IMR-90 (cell line): ENCODE data around the gene RTL5. TPM values are rescaled to one million over a fixed set of nuclear protein-coding genes. Genes with fewer than 3 reads are reported as not detected.

Experiments used
- ATAC-seq: fragments of 200-7000 bp; cut with Tn5 transposase; 2 replicates; pipeline ENCODE4 v1.9.1; 2020; ENCODE audit warnings: low read depth, mild to moderate bottlenecking, moderate library complexity
- BruUV-seq: library from RNA; stranded (reverse); fragments of 400-500 nt; replicated peaks from 2 replicates; lab custom pipeline; 2021; lab: Mats Ljungman, UMichigan
- CTCF ChIA-PET: fragments of 300-600 bp; formaldehyde crosslinking; extraction: SDS; loops from one replicate; lab custom pipeline; 2021; ENCODE audit warnings: antibody characterized with exemption; lab: Yijun Ruan, JAX
- POLR2A ChIA-PET: fragments of 300-600 bp; sonication (Branson Sonifier 250); formaldehyde crosslinking; loops from one replicate; lab custom pipeline; 2022; ENCODE audit warnings: antibody characterized with exemption; ENCODE audit not compliant: unreplicated experiment; lab: Charles Lee
- DNase-seq: peaks from one replicate; pipeline ENCODE4 v3.0.0; 2013
- H2AFZ ChIP-seq: replicated peaks from 2 replicates; pipeline ENCODE3; 2013; ENCODE audit warnings: low read length, mild to moderate bottlenecking; ENCODE audit not compliant: poor library complexity
- H2AK5ac ChIP-seq: 2 replicates; pipeline ENCODE4 v1.6.1; 2013; ENCODE audit warnings: low read depth, low read length, inconsistent platforms
- H2AK9ac ChIP-seq: replicated peaks from 2 replicates; pipeline ENCODE3; 2013; ENCODE audit warnings: mild to moderate bottlenecking, low read depth, low read length, moderate library complexity; ENCODE audit not compliant: poor library complexity
- H2BK120ac ChIP-seq: 2 replicates; pipeline ENCODE4 v1.6.1; 2013; ENCODE audit warnings: low read depth, low read length, inconsistent platforms
- H2BK15ac ChIP-seq: 3 replicates; pipeline ENCODE4 v1.6.1; 2013; ENCODE audit warnings: low read depth, low read length, inconsistent platforms
- H2BK20ac ChIP-seq: 2 replicates; pipeline ENCODE4 v1.6.1; 2013; ENCODE audit warnings: low read depth, mild to moderate bottlenecking, inconsistent platforms, low read length, moderate library complexity
- H2BK5ac ChIP-seq: 2 replicates; pipeline ENCODE4 v1.6.1; 2013; ENCODE audit warnings: mild to moderate bottlenecking, low read depth, low read length, inconsistent platforms; ENCODE audit not compliant: poor library complexity, severe bottlenecking
- H3K14ac ChIP-seq: replicated peaks from 2 replicates; pipeline ENCODE4 v1.6.1; 2013; ENCODE audit warnings: low read depth, low read length, inconsistent platforms
- H3K18ac ChIP-seq: 2 replicates; pipeline ENCODE4 v1.6.1; 2013; ENCODE audit warnings: low read depth, low read length, control low read depth
- H3K23ac ChIP-seq: 2 replicates; pipeline ENCODE4 v1.6.1; 2013; ENCODE audit warnings: low read depth, low read length, inconsistent platforms
- H3K27ac ChIP-seq: 2 replicates; pipeline ENCODE4 v1.5.1; 2013; ENCODE audit warnings: mild to moderate bottlenecking, control low read depth, low read length; ENCODE audit not compliant: insufficient read depth
- H3K27me3 ChIP-seq: 2 replicates; pipeline ENCODE4 v1.6.1; 2013; ENCODE audit warnings: low read length; ENCODE audit not compliant: control insufficient read depth, insufficient read depth
- H3K36me3 ChIP-seq: 2 replicates; pipeline ENCODE4 v1.6.1; 2013; ENCODE audit warnings: low read length, mixed read lengths; ENCODE audit not compliant: control insufficient read depth, insufficient read depth
- H3K4ac ChIP-seq: 2 replicates; pipeline ENCODE4 v1.6.1; 2013; ENCODE audit warnings: low read depth, low read length, inconsistent platforms
- H3K4me1 ChIP-seq: 2 replicates; pipeline ENCODE4 v1.6.1; 2013; ENCODE audit warnings: low read length, mixed read lengths; ENCODE audit not compliant: control insufficient read depth, insufficient read depth
- H3K4me2 ChIP-seq: 2 replicates; pipeline ENCODE4 v1.6.1; 2013; ENCODE audit warnings: low read depth, mild to moderate bottlenecking, control low read depth, low read length, moderate library complexity
- H3K4me3 ChIP-seq: 2 replicates; pipeline ENCODE4 v1.5.1; 2013; ENCODE audit warnings: low read depth, mild to moderate bottlenecking, control low read depth, low read length, moderate library complexity; ENCODE audit not compliant: insufficient read depth
- H3K56ac ChIP-seq: 2 replicates; pipeline ENCODE4 v1.6.1; 2013; ENCODE audit warnings: low read length, inconsistent platforms; ENCODE audit not compliant: insufficient read depth; ENCODE audit errors: extremely low read depth
- H3K79me1 ChIP-seq, 2 experiments: 2 replicates each; pipeline ENCODE4 v1.6.1; 2013; ENCODE audit warnings: low read length in 2 of 2, inconsistent platforms in 1 of 2, low read depth in 1 of 2
- H3K9ac ChIP-seq: 2 replicates; pipeline ENCODE4 v1.6.1; 2013; ENCODE audit warnings: low read depth, low read length, control low read depth
- H3K9me1 ChIP-seq: 2 replicates; pipeline ENCODE4 v1.6.1; 2013; ENCODE audit warnings: low read length, inconsistent platforms; ENCODE audit not compliant: insufficient read depth
- H3K9me3 ChIP-seq: 2 replicates; pipeline ENCODE4 v1.6.1; 2013; ENCODE audit warnings: low read length; ENCODE audit not compliant: control insufficient read depth, insufficient read depth
- H4K20me1 ChIP-seq: 2 replicates; pipeline ENCODE4 v1.6.1; 2013; ENCODE audit warnings: low read length, inconsistent platforms; ENCODE audit not compliant: insufficient read depth
- H4K5ac ChIP-seq: 2 replicates; pipeline ENCODE4 v1.6.1; 2013; ENCODE audit warnings: mild to moderate bottlenecking, low read depth, low read length, control low read depth
- H4K8ac ChIP-seq, 2 experiments: 2 replicates each; pipeline ENCODE4 v1.6.1; 2013; ENCODE audit warnings: low read depth in 2 of 2, low read length in 2 of 2, control low read depth in 1 of 2, inconsistent platforms in 1 of 2
- H4K91ac ChIP-seq: 2 replicates; pipeline ENCODE4 v1.6.1; 2013; ENCODE audit warnings: low read depth, low read length, inconsistent platforms; ENCODE audit not compliant: insufficient read depth
- BHLHE40 ChIP-seq: fragments of 150-350 bp; IDR thresholded peaks from 2 replicates; pipeline ENCODE4 v1.6.1; 2016; ENCODE audit warnings: mild to moderate bottlenecking, low read depth, low read length
- CEBPB ChIP-seq: IDR thresholded peaks from 2 replicates; pipeline ENCODE4 v1.6.1; 2012; ENCODE audit warnings: low read depth, low read length, improper control_type of control experiment
- FOS ChIP-seq: fragments of 150-350 bp; IDR thresholded peaks from 2 replicates; pipeline ENCODE4 v1.6.1; 2016; ENCODE audit warnings: low read depth, low read length
- MAFK ChIP-seq: IDR thresholded peaks from 2 replicates; pipeline ENCODE4 v1.6.1; 2012; ENCODE audit warnings: low read depth, low read length, improper control_type of control experiment
- MAZ ChIP-seq: IDR thresholded peaks from 2 replicates; pipeline ENCODE4 v1.6.1; 2012; ENCODE audit warnings: low read depth, mild to moderate bottlenecking, low read length, improper control_type of control experiment, moderate library complexity, borderline replicate concordance
- MXI1 ChIP-seq: IDR thresholded peaks from 2 replicates; pipeline ENCODE4 v1.6.1; 2012; ENCODE audit warnings: low read depth, mild to moderate bottlenecking, low read length, moderate library complexity, borderline replicate concordance
- NFE2L2 ChIP-seq: fragments of 150-350 bp; IDR thresholded peaks from 2 replicates; pipeline ENCODE4 v1.6.1; 2016; ENCODE audit warnings: low read depth, mild to moderate bottlenecking, low read length
- POLR2A ChIP-seq: IDR thresholded peaks from 2 replicates; pipeline ENCODE4 v1.6.1; 2012; ENCODE audit warnings: mild to moderate bottlenecking, low read depth, low read length
- RAD21 ChIP-seq: IDR thresholded peaks from 2 replicates; pipeline ENCODE4 v1.6.1; 2012; ENCODE audit warnings: low read length, improper control_type of control experiment
- RCOR1 ChIP-seq: IDR thresholded peaks from 2 replicates; pipeline ENCODE4 v1.6.1; 2012; ENCODE audit warnings: mild to moderate bottlenecking, low read length, improper control_type of control experiment; ENCODE audit not compliant: insufficient replicate concordance
- RFX5 ChIP-seq: IDR thresholded peaks from 2 replicates; pipeline ENCODE4 v1.8.0; 2012; ENCODE audit warnings: low read depth, mild to moderate bottlenecking, low read length, moderate library complexity
- SMC3 ChIP-seq: fragments of 150-350 bp; IDR thresholded peaks from 2 replicates; pipeline ENCODE4 v1.6.1; 2016; ENCODE audit warnings: low read depth, mild to moderate bottlenecking, antibody characterized with exemption, low read length, moderate library complexity
- USF2 ChIP-seq: fragments of 150-350 bp; IDR thresholded peaks from 2 replicates; pipeline ENCODE4 v1.6.1; 2017; ENCODE audit warnings: mild to moderate bottlenecking, antibody characterized with exemption, low read length, low read depth
- WGBS, 2 experiments: methylation state at CpG; one replicate each; pipeline versions ENCODE4 v1.1.5 to v1.1.7; 2013; ENCODE audit warnings: missing lambda C conversion rate in 2 of 2; ENCODE audit not compliant: insufficient read length in 1 of 2; ENCODE audit errors: extremely low coverage in 2 of 2; 5-methylcytosine and 5-hydroxymethylcytosine counted together
- dilution Hi-C: fragments of 300-500 bp; cut with HindIII; formaldehyde crosslinking; loops from one replicate; pipeline ENCODE4 v1.14.3; 2018; ENCODE audit warnings: low sequenced_read_pairs; ENCODE audit not compliant: unreplicated experiment
- in situ Hi-C: fragments of 300-500 bp; cut with MboI; formaldehyde crosslinking; loops from 3 replicates; pipeline ENCODE4 v1.14.3; 2019; ENCODE audit warnings: low sequenced_read_pairs, inconsistent platforms, mixed read lengths
- intact Hi-C: fragments of 100-400 bp; cut with micrococcal nuclease; formaldehyde crosslinking; loops from 2 replicates; pipeline ENCODE4 v1.10.0; 2022
- polyA plus RNA-seq, 3 experiments: library from polyadenylated mRNA; depleted of rRNA; stranded (reverse); fragments of >200 nt; gene quantifications; 2 replicates each; pipeline ENCODE4 v1.2.3, GENCODE V29; 2012; ENCODE audit warnings: low replicate concordance in 1 of 3
- total RNA-seq: library from RNA; depleted of rRNA; stranded (reverse); fragments of >200 nt; gene quantifications from 2 replicates; pipeline ENCODE4 v1.2.3, GENCODE V29; 2012

RTL5 gene
- total and polyA plus RNA-seq, 2 of the 4 experiments (the other 2 are of a cell fraction) = 0.90 to 2.5 TPM

- no peak overlapping the region for H4K91ac ChIP-seq
- no peak overlapping the region for H3K9ac ChIP-seq
- intact Hi-C loops (no loop called here), in situ Hi-C loops (no loop called here), dilution Hi-C loops (no loop called here)
- H4K20me1 ChIP-seq = no peaks in the 10 kb centered on the region
- TF ChIP-seq SMC3 = no peak
- no peak for TF ChIP-seq MAFK
- TF ChIP-seq FOS = no peak
- TF ChIP-seq RCOR1 = no peak
- no peak for TF ChIP-seq POLR2A
- TF ChIP-seq RFX5 = no peak
- TF ChIP-seq MXI1 = no peak
- TF ChIP-seq USF2 = no peak
- no peak for TF ChIP-seq MAZ
- TF ChIP-seq BHLHE40 = no peak
- no peak for TF ChIP-seq NFE2L2
- no peak for TF ChIP-seq RAD21
- TF ChIP-seq CEBPB = no peak
- H2AK9ac ChIP-seq = no peak overlapping the region
- H2BK20ac ChIP-seq = no peak overlapping the region
- no TSS peak for BruUV-seq
- DNase-seq = no peak
- no peaks in the 10 kb centered on the region for H3K9me1 ChIP-seq
- H3K4me1 ChIP-seq = no peaks in the 10 kb centered on the region
- no peak overlapping the region for H2AFZ ChIP-seq
- ATAC-seq = no peak
- H2BK15ac ChIP-seq = no peak overlapping the region
- POLR2A ChIA-PET = no interaction called here
- no peak overlapping the region for H3K4ac ChIP-seq
- peaks cover 66% of the 10 kb centered on the region for H3K27me3 ChIP-seq
- CTCF ChIA-PET = no interaction called here
- no peak overlapping the region for H3K23ac ChIP-seq
- H2BK5ac ChIP-seq = no peak overlapping the region
- no peak overlapping the region for H4K5ac ChIP-seq
- H3K14ac ChIP-seq = no peak overlapping the region
- H3K18ac ChIP-seq = no peak overlapping the region
- no peak overlapping the region for H4K8ac ChIP-seq
- no peak overlapping the region for H3K4me2 ChIP-seq
- no peak overlapping the region for H2BK120ac ChIP-seq
- peaks cover 1% of the 10 kb centered on the region; the same call in 1 of the 2 replicates for H3K9me3 ChIP-seq
- no peak overlapping the region for H3K4me3 ChIP-seq
- no peaks in the 10 kb centered on the region for H3K36me3 ChIP-seq
- H3K79me1 ChIP-seq = no peaks in the 10 kb centered on the region
- 93% methylated on average over 2 of the region's 12 CpGs; no CpG with 5 or more reads in 1 of the 2 experiments for WGBS, 2 experiments
- H3K56ac ChIP-seq = no peak overlapping the region
- no peak overlapping the region for H3K27ac ChIP-seq
- H2AK5ac ChIP-seq = no peak overlapping the region
Measured at GRCh38 chrX:72079607-72080006, 52.1 kb downstream of the RTL5 start.
